NCI-H2196 treated with DMSO at 0.1 percent for 48 hours (cell line): ENCODE measurements around the gene ACTG2.
"Not testable (repeated sequence)": the region's sequence is repeated elsewhere in the genome, so short reads cannot be mapped to it uniquely, and the experiment has no call there.

Source experiments
- DNase-seq: peaks from one replicate; lab custom pipeline; 2025; ENCODE audit not compliant: unreplicated experiment; lab: John Stamatoyannopoulos, UW

Gene ACTG2

DNA sequence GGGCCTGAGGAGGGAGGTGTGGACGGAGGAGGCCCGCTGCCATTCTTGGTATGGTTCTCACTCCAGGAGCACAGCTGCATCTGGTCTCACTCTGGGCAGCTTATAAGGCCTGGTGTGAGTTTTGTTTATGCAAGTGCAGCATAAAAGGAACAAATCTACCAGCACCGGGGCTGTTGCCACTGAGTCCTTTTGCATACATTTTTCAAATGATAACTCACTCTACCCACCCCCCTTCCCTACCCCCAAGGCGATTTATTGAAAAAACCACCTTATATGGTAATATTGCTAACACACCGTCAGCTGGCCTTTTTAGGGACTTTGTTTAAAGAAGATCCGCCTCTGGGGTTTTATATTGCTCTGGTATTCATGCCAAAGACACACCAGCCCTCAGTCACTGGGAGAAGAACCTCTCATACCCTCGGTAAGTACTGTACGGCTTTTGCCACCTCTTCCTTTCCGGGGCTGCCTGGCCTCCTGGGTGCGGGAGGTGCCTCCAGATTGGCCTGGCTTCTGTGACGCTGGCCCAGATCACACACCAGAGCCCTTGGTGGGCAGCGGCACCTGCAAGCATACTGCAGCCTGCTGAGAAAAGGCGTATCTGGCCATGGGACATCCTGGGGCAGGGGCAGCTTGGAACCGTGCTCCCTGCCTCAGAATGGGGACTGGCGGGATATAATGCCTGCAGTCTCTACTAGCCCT is at the start of gene ACTG2:
TSS of gene ACTG2 (plus strand) at position 378 of the 699 bp plus-strand sequence. CDS start 8,304 bp downstream, outside the sequence.
- no peak for DNase-seq

DNA sequence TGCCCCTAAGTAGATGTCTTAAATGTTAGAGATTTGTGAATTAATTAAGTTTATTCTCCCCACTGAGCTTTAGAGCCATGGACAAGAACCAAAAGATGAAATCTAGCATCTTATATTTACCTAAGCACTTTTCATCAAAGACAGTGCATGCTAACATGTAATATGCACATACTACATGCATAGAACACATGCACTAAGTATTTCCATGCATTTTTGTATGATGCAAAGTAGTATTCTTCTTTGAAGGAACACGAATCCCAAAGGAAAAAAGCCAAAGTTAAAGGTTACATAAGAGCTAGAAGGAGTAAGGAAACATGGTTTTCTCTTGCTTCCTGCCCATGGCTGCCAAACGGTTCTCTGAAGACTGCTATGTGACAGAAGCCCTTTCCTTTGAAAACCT is 48.7 kb upstream of the ACTG2 start:
- no peak for DNase-seq

DNA sequence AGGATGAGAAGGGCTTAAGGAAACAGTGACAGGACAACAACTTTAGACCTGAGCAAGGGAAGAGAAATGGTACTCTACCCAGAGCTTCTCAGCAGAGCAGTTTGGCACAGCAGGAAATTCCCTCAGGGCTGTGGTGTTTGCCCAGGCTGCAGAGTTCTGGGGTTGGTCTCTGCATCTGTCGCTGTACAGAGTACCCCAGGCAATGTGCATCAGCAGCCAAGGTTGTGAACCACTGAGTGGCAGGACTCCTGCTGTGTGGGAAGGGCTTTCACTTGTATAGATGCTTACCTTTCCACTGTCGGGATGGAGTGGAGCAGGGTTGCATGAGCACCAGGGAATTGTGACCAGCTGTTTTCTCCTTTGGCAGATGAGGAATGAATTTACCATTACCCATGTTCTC is 42.8 kb upstream of the ACTG2 start:
- DNase-seq: no peak

DNA sequence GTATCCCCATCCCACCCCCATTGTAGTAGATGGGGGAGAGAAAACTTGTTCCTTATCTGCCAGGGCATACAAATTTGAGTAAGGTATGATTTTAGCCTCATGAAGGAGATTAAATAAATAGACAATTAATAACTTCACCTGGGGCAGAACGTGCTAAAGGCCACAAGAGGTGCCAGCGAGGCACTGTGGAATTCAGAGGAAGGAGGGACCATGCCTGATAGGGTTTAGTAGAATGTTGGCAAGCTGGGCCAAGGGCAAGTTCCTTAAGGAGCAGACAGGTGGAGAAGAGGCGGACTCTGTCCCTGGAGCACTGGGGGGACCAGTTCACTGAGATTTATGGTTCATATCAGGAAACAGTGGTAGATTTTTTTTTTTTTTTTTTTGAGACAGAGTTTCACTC is 41.5 kb upstream of the ACTG2 start:
- no peak for DNase-seq

DNA sequence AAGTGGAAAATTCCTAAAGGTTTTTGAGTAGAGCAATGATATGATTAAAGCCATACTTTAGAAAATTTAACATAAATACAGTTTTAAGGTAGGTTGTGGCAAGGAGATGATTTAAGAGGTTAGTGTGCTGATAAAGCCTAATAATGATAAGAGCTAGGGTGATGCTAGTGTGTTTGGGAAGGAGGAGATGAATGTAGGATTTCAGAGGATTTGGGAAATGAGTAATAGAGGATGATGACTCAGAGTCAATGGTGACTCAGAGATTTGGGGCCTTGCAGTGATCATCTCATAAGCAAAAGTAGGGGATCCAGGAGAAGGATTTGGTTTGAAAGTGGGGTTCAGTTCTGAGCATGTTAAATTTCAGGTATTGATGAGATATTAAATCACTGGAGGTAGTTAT is 40.8 kb upstream of the ACTG2 start:
- no peak for DNase-seq

DNA sequence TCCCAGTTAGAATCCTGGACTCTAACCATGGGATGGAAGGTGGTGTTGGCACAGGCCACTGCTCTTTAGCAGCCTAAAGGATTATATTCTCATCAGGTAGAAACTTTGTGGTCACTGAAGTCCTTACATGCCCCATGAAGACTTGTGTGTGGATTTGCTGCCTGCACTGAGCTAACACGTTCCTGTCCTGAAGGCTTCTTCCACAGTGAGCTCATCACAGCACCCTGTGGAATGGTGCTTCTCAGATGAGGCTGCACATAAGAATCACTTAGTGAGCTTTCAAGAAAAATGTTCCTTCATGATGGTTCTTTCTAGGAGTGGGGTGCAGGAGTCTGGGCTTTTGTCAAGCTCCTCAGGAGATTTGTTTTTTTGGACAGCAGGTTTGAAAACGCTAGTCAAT is 37.3 kb upstream of the ACTG2 start:
- DNase-seq: no peak

DNA sequence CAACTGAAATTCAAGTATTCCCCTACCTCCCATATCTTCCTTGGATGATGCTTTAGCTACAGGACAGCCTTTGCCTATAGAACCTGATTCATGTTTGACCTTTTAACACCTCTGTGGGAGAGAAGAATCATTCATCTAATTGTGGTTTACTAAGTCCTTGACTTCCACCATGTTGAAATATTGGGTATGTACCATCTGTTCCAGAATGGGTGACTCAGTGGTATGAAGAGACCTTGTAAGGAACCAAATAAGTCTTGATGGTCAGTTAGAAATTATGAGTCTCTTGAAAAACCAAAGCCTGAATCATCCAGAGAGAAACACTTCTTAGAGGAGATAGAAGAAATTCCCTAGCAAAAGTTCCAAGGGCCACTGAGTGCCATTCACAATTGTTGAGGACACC is 36.6 kb upstream of the ACTG2 start:
- no peak for DNase-seq

DNA sequence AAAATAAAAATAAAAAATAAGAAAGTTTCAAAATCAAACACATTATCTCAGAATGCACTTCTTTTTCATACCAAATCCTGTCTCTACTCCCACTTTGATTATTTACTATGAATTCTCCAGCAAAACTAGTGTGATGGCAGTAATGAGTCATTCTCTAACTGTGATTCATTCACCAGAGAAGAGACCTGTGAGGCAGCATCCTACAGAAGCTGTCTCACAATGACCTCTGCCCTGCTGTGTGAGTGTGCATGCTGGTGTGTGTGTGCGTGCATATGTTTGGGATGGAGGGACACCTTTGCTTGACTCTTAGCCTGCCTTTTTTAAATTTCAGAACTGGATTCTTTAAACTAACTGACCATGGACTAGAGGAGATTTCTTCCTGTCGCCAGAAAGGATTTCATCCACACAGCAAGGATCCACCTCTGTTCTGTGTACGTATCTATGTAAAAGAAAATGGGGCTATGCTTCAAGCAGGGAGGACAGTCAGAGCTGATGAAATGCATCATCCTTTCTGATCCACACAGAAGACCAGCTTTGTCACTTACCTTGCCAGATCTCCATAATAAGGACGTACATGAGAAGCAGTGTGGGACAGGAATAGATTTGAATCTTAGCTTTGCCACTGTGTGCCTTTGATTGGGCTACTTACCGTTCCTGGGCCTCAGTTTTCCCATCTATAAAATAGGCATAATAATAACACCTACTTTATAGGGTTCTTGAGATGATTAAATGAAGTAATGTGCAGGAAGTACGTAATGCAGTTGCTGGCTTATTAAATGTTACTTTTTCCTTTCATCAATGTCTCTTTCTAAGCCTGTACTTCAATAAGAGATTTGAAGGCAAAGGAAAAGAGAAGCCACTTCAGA is 32.9 kb upstream of the ACTG2 start:
- DNase-seq: no peak

DNA sequence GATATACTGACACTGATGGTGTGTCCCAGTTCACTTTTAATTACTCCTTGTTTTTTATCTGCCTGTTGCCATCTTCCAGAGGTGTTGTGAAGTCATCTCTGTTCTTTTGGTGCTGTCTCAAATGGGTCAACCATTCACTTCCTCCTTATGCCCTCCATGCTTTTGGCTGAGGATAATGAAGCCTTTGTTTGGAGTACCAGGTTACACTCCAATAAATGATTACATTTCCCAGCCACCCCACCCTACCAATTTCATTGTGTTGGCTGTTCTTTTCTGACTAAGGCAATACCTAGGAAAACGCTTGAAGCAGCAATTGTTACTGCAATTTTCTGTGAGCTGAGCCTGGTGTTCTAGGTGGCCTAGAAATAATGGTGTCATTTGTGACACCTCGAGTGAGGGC is 29.8 kb upstream of the ACTG2 start:
- DNase-seq: no peak

DNA sequence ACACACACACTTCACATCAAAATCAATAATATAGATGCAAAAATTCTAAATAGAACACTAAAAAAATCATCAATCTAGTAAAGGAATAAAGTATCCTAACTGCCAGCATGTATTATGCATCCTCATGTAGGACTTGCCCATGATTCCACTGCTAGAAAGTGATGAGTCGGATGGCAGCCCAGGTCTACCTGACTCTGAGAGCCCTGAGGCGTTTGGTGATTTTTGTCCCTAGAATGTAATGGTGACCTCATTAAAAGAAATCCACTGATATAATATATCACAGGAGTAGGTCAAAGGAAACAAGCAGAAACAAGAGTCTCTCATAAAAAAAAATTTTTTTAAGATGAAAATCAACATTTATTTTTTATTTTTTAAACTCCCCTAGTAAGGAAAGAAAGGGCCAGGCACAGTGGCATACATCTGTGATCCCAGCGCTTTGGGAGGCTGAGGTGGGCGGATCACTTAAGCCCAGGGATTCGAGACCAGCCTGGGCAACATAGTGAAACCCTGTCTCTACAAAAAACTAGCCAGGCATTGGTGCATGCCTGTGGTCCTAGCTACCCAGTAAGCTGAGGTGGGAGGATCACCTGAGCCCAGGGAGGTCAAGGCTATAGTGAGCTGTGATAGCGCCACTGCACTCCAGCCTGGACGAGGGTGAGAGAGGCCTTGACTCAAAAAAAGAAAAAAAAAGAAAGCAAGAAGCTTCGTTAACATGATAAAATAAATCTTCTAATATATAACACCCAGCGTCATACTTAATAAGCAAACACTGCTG is 24.4 kb upstream of the ACTG2 start:
- no peak for DNase-seq

DNA sequence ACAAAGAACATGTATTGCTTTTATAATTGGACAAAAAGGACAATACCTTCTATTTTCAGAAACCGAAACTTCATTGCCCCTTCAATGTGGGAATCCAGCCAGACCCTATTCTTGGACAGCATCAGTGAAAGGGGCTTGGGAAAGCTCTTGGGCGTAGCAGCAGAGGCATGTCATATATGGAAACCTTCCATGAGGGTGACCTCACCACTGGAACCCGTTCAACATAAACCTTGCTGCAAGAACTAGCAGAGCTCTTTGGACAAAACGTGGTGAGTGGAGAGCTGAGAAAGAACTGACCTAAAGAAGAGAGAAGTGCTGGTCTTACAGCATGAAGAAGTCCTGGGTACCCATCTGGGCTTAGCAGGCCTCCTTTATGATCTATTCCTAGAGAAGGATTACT is 22.7 kb upstream of the ACTG2 start:
- no peak for DNase-seq

DNA sequence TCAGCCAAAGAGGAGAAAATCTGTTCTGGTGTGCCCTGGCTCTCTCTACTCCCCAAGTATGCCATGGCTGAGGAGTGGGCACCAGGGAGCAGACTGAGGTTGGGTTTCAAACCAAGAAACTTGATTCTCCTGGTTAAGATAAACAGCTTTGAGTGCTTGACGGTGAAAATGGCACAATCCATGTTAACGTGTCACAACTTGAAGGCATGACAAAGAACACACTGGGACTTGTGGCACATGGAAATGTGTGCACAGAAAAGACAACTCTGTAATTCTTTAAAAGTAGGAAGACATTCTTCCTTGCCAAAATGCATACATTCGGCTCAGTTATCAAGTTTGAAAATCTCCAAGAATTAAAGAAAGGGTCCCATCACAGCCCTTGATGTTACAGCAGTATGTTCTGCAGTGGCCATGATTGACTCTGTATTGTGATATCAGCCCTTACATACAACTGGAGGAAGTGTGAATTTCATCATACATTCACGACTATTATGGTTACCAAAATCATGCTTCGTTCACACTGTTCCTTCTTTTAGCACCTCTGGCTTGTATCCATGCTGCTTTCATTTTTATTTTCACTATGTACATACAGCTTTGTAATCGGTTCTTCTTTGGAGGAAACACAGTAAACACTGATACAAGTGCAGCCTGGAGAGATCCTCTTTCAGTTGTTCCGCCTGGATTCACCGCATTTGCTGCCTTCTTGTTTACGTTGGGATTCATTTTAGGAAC is 15.6 kb upstream of the ACTG2 start:
- no peak for DNase-seq

DNA sequence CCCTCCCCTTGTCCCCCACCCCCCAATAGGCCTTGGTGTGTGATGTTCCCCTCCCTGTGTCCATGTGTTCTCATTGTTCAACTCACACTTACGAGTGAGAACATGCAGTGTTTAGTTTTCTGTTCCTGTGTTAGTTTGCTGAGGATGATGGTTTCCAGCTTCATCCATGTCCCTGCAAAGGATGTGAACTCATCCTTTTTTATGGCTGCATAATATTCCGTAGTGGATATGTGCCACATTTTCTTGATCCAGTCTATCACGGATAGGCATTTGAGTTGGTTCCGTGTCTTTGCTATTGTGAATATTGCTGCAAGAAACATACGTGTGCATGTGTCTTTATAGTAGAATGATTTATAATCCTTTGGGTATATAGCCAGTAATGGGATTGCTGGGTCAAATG is 14.8 kb upstream of the ACTG2 start:
- not testable (repeated sequence) for DNase-seq

DNA sequence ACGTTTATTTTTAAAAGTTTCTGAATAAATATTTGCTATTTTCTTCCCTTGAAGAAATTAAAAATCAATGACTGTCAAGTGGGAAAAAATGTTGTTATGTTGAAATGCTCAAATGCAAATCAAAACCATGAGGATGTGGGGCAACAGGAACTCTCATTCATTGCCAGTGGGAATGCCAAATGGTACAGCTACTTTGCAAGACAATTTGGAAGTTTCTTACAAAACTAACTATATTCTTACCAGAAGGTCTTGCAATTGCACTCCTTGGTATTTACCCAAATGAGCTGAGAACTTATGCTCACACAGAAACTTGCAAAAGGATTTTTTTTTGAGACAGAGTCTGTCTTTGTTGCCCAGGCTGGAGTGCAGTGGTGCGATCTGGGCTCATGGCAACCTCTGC is 7.4 kb upstream of the ACTG2 start:
- no peak for DNase-seq

DNA sequence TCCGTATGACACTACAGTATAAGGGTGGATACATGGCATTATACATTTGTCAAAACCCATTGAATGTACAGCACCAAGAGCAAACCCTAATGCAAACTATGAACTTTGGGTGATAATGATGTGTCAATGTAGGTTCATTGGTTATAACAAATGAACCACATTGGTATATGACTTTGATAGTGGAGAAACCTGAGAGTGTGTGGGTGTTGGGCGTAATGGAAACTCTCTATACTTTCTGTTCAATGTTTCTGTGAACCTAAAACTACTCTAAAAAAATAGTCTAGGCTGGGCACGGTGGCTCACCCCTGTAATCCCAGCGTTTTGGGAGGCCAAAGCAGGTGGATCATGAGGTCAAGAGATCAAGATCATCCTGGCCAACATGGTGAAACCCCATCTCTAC is 6.5 kb upstream of the ACTG2 start:
- no peak for DNase-seq

DNA sequence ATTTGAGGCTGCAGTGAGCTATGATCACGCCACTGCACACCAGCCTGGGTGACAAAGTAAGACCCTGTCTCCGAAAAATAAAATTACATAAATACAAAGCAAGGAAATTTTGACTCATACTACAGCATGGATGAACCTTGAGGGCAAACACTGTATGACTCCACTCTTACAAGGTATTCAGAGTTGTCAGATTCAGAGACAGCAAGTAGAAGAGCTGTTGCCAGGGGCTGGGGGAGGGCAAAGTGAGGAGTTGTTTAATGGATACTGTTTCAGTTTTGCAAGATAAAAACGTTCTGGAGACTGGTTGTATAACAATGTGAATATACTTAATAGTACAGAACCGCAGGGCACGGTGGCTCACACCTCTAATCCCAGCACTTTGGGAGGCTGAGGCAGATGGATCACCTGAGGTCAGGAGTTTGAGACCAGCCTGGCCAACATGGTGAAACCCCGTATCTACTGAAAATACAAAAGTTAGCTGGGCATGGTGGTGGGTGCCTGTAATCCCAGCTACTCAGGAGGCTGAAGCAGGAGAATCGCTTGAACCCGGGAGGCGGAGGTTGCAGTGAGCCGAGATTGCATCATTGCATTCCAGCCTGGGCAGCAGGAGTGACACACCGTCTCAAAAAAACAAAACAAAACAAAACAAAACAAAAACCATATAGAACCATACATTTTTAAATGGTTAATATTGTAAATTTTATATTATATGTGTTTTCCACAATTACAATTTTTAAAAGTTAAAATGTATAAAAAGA is 5.0 kb upstream of the ACTG2 start:
- not testable (repeated sequence) for DNase-seq

DNA sequence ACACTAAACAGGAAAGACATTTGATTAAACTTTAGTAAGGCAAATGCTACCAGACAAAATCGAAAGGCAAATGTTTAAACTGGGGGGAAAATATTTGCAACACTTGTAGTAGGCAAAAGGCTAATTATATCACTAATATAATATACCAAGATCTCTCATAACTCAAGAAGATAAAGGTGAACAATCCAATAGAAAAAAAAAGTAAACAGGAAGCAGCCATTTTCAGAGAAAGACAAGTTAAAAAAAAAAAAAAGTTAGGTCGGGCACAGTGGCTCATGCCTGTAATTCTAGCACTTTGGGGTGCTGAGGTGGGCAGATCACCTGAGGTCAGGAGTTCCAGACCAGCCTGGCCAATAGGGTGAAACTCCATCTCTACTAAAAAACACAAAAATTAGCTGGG is 4.4 kb upstream of the ACTG2 start:
- DNase-seq: no peak

DNA sequence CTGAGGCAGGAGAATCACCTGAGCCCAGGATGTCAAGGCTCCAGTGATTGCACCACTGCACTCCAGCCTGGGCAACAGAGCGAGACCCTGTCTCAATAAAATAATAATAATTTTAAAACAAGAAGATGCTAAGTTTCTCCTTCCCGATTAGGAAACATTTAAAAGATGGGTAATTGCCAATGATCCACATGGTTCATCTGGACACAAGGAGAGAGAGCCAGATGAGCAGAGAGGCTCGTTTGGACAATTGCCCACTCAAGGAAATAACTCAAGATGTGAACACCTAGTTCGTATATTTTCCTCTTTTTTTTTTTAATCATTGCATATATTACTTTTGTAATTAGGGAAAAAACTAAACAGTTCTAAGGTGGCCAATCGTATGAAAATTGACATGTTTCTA is 3.6 kb upstream of the ACTG2 start:
- no peak for DNase-seq

DNA sequence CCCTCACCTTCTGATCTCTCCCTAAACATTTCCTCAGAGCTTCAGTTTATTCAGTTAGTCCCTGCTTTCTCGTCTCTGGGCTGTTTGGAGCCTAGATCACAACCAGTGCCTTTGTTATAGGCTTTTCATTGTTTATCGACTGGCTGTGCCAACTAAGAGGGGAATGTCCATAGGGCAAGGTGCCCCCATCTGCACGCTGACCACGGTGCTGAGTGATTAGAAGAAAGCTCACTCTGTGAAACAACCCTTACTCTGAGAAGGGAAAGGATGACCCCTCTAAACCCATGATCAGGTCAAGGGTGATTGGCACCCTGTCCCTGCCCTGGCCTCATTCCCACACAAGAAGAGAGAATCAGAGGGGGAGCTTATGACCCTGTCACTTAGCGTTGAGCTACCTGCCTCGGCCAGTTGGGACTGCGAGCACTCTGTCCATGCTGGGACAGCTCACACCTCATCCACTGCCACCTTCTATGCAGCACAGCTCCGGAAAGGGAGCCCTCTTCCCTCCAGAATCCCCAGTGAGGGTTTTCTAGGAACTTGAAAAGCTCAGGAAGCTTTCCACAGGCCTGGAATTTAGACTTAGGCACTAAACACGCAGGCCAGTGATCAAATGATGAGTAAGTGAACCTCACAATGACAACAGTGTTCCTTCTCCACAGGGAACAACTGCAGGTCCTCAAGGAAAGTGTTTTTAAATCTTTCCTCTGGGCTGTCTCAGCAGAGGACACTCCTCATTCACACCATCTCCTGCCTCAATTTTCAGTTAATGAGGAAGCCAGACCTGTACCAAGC is 2.3 kb upstream of the ACTG2 start:
- DNase-seq: no peak
